ENCODE data around the gene PXDN. TPM values are rescaled to one million over a fixed set of nuclear protein-coding genes. Genes with fewer than 3 reads are reported as not detected.

Gene PXDN
- total and polyA plus RNA-seq, 9 of the 15 experiments (the other 6 are each of a cell fraction or from before 2014, with no cell fraction given): 0.49 TPM; not detected in 8

- TF ChIP-seq NFE2L1 (tag; IDR thresholded peaks at IDR 0.05; ENCODE audit: borderline replicate concordance, low read depth) (no peak), GATAD2A (IDR thresholded peaks at IDR 0.05) (no peak), PREB (CRISPR knock-in tag; IDR thresholded peaks at IDR 0.05) (no peak), TEAD4 (IDR thresholded peaks at IDR 0.05; ENCODE audit: low read length) (no peak), TEAD4 (CRISPR knock-in tag; IDR thresholded peaks at IDR 0.05; ENCODE audit: borderline replicate concordance) (no peak)
- TF ChIP-seq, protein P1, sequence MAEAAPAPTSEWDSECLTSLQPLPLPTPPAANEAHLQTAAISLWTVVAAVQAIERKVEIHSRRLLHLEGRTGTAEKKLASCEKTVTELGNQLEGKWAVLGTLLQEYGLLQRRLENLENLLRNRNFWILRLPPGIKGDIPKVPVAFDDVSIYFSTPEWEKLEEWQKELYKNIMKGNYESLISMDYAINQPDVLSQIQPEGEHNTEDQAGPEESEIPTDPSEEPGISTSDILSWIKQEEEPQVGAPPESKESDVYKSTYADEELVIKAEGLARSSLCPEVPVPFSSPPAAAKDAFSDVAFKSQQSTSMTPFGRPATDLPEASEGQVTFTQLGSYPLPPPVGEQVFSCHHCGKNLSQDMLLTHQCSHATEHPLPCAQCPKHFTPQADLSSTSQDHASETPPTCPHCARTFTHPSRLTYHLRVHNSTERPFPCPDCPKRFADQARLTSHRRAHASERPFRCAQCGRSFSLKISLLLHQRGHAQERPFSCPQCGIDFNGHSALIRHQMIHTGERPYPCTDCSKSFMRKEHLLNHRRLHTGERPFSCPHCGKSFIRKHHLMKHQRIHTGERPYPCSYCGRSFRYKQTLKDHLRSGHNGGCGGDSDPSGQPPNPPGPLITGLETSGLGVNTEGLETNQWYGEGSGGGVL (CRISPR knock-in tag; IDR thresholded peaks at IDR 0.05): no peak
Measured at GRCh38 chr2:1644427-1644826, 99.9 kb downstream of the PXDN start (continued).

GRCh38 chr2:1642993-1643619 is 101.2 kb downstream of the PXDN start:
- Histone ChIP-seq H3K9me1 (ENCODE audit: control insufficient read depth, insufficient read depth, low read length) (no peaks in the 10 kb centered on the region), H3K36me3 (ENCODE audit: control insufficient read depth, insufficient read depth, low read length) (no peaks in the 10 kb centered on the region), H3K4me2 (ENCODE audit: insufficient read depth, low read length) (no peak overlapping the region), H3K79me2 (ENCODE audit: control insufficient read depth, insufficient read depth, low read length) (no peaks in the 10 kb centered on the region), H2AFZ (ENCODE audit: low read depth, low read length) (no peak overlapping the region), H3K9me3 (replicated peaks; ENCODE audit: control insufficient read depth, insufficient read depth, low read depth, low read length) (no peaks in the 10 kb centered on the region), H3K27me3 (ENCODE audit: control insufficient read depth in 2 of 2, insufficient read depth in 2 of 2, low read length in 2 of 2) (peaks cover 8 to 72% of the 10 kb centered on the region in 2 experiments; a peak in 4 of 5 replicates), H3K27ac (ENCODE audit: extremely low read depth, low read depth, low read length) (no peak overlapping the region), H3K4me3 (no peak overlapping the region), H4K20me1 (replicated peaks; ENCODE audit: control insufficient read depth, insufficient read depth, low read length) (no peaks in the 10 kb centered on the region), H3K9ac (ENCODE audit: insufficient read depth in 1 of 2, low read depth in 2 of 2, low read length in 2 of 2) (no peak overlapping the region), H3K4me1 (replicated peaks in 1 of 2; ENCODE audit: control insufficient read depth in 2 of 2, insufficient read depth in 2 of 2, low read length in 2 of 2) (no peaks in the 10 kb centered on the region)
- POLR2A ChIA-PET: no interaction called here
- BruUV-seq (replicated peaks): no TSS peak
- no peak for DNase-seq (ENCODE audit: extremely low read depth in 1 of 4, low spot score in 3 of 4)
- CTCF ChIA-PET (ENCODE audit: low intra/inter-chr PET ratio): no interaction called here
- ATAC-seq: no peak
- WGBS (ENCODE audit: insufficient coverage, low coverage, missing lambda C conversion rate): 0% methylated on average over 16 of the region's 19 CpGs
- in situ Hi-C loops (cut with MboI): no loop called here
- no peak for FAIRE-seq
- TF ChIP-seq ZNF75A (CRISPR knock-in tag; IDR thresholded peaks at IDR 0.05) (no peak), GABPB1 (CRISPR knock-in tag; IDR thresholded peaks at IDR 0.05) (no peak), FOXA1 (IDR thresholded peaks at IDR 0.05; ENCODE audit: borderline replicate concordance) (no peak), CREBBP (IDR thresholded peaks at IDR 0.05; ENCODE audit: low read depth, low read length) (no peak), KHSRP (IDR thresholded peaks at IDR 0.05) (no peak), CHD4 (IDR thresholded peaks at IDR 0.05; ENCODE audit: insufficient read depth, insufficient replicate concordance, low read depth, low read length, poor library complexity, severe bottlenecking) (no peak)
- intact Hi-C loops (cut with micrococcal nuclease): no loop called here

Data from K562 (cell line).